Activated gamma-delta T cell (primary cell): ENCODE data around the gene LCLAT1.

Experiments used
- DNase-seq: peaks from one replicate; lab custom pipeline; 2025; lab: John Stamatoyannopoulos, UW

Gene LCLAT1

DNA sequence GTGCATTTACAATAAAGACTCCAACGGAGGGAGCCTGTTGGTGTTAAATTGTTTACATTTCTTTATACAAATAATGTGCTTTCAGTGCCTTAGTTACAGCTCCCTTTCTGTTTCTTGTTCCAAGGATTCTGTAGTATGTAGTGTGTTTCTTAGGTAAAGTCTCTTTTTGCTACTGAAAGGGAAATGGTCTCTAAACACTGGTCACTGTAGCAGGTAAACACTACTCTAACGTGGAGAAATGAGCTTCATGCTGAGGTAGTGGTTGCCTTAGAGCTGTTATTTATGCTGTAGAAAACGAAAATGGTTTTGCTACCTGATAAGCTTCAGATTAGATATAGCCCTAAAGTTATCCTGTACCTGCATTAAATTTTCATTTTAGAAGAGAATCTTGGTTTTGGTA is 196.6 kb downstream of the LCLAT1 start:
- DNase-seq, result no peak

DNA sequence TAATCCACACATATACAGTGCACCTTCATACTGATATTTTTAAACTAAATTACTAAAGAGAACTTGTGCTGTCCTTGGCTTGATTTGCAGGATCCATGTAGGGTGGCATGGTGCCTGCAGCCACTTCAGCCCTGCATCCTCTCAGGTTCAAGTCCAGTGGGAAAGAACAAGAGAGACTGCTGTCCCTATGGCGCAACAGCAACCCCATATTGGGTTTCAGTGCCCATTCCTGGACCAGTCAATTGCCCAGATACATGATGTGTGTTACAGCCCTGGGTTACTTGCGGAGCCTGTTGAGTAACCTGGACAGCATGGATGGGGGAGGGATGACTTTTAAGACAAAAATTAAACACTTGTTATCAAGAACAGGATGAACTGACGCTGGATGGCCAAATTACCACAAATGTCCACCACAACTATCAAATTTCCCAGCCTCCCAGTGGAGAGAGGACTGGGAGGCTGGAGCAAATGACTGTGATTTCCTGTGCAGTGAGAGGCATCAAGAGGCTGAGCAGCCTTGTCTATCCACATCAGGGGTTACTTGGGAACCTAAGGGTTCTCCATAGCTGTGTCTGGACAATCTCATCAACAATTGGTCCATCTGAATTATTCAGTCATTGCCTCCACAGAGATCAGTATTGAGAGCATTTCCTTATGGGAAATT is 198.2 kb downstream of the LCLAT1 start:
- no peak for DNase-seq

DNA sequence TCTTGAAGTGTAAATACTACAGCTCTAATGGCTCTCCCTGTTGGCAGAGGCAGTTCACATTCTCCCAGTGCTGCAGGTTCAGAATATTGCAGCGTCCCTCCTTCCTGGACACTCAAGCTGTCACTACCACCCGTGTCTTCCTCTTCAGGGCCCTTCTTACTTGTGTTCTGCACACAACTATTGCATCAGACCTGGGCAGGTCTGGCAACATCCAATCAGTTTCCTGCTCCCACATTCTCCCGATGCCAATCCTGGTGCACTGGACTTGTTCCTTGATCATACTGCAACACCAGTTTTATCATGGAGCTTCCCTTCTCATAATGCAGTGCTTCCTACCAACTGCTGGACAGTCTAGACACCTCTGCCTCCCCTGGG is 198.7 kb downstream of the LCLAT1 start:
- no peak for DNase-seq

DNA sequence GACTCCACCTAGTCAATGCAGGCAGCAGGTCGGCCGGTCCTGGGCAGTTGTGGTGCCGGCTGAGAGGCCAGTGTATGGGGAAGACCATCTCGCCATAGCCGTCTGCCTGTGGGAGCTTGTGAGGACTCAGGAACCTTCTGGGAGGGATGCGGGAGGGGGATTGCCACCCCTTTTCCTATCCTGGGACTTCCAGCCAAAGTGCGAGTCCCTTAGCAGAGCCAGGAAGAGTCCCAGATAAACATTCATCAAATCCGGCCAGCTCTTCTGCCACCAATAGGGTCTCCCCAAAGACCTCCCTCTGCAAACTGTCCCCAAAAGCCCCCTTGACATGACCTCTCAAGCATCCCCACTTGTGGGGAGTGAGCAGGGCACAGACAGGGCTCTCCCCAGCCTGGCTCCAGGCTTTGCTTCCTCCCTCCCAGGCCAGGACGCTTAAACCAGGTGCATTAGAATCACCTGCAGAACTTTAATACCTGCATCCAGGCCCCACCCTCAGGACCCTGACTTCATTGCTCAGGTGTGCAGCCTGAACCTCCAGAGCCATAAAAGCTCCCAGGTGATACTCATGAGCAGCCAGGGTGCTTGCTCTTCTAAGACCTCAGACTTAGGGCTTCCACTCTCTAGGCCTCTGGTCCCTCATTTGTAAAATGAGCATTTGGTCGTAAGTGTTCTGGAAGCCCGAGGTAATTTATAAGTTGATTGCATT is 200.9 kb downstream of the LCLAT1 start:
- no peak for DNase-seq

DNA sequence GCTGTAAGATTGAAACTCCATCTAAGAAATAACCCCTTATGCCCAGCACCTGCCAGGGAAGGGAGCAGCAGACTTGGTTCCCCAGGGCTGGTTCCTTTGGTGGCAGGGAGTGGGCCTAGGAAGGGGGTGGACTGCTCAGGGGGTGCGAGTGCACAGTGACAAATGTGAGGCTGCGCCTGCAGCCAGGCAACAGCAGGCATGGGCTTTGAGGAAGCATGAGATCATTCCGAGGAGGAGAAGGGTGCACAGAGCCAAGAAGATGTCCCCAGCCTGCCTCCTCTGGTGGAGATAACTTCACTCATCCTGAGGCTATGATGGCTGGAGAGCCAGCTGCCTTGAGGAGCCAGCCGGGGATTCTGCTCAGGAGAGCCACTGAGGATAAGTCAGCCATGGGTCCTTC is 202.2 kb downstream of the LCLAT1 start:
- no peak for DNase-seq

DNA sequence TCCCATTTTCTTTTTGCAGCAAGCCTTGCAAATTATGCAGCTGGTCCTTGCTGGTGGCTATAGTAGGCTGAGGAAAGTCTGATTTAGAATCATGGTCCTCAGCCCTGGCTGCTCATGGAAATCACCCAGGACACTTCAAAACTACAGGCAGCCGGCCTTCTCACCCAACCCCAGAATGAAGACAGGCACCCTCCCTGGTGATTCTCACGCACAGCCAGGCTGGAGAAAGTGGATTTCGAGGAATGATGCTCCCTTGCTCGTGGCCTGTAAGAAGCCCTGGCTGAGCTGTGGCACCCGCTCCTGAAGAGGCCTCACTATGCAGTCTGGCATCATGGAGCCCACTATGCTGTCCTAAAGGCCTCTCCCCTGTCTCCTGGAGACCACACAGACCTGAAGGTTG is 202.8 kb downstream of the LCLAT1 start:
- DNase-seq, result no peak

DNA sequence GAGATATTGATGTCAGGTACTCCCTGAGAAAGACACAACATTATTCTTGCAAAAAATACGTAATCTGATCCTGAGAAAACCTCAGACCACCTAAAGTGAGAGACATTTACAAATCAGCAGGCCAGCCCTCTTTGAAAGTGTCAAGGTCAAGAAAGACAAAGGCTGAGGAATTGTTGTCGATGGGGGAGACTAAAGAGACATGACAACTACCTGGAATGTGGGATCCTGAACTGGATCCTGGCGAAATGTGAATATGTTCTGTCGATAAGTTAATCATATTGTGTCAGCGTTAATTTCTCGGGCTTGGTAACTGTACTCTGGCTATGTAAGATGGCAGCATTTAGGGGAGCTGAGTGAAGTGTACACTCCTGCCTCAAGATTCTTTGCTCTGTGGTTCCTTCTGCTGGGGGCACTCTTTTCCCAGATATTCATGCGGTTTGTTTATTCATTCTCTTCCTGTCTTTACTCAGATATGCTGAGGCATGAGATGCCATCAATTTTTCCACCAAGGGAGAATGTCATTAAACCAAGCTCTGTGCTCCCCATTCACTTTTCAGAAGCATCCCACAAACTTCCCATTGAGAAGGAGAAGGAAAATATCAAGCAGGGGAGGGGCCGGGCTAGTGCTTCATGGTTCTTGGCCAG is 205.3 kb downstream of the LCLAT1 start:
- no peak for DNase-seq

DNA sequence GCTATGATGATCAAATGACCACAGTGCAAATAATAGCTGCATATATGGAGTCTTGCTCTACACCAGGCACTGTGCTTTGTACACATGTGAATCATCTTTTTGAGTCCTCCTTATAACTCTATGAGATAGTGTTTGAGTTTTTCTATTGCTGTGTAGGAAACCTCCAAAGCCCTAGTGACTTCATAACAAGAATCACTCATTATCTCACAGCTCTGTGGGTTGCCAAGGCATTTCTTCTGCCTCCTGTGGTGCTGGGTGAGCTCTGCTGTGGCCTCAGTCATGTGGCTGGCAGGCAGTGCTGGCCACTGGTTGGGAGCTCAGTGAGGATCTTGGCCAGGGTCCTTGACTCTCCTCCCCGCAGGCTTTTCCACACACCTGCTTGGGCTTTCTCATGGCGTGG is 206.8 kb downstream of the LCLAT1 start:
- DNase-seq, result no peak

DNA sequence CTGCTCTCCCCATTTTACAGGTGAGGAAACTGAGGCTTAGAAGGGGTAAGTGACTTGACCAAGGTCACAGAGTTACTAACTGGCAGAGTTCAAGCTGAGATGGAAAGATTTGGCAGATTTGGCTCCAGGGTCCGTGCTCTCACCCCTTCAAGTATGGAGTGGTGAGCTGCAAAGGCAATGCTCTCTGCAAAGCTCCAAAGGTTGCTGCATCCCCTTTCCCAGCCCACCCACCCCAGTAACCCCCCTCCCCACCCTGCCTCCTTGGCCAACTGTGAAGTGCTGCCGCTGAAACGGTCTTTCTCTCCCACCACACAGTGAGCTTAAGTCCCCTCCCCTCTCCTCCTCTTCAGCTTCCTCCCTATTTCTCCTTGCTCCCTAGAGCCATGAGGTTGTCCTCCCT is 207.4 kb downstream of the LCLAT1 start:
- no peak for DNase-seq

DNA sequence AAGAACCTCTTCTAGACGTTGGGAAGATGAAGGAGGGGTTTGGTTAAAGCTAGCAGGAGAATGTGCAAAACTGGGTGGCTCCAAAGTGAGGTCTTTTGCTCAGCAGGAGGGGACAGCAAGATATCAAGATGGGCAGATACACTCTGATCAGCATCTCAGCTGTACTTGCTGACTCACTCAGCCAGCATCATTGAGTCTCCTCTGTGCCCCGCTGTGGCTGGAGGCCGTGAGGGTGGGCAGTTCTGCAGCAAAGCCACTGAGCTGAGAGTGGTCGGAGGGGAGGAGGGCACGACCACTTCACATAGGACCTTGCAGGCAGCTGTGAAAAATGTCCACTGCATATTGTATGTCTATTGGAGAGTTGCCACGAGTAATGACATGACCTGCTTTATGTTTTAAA is 208.2 kb downstream of the LCLAT1 start:
- no peak for DNase-seq

DNA sequence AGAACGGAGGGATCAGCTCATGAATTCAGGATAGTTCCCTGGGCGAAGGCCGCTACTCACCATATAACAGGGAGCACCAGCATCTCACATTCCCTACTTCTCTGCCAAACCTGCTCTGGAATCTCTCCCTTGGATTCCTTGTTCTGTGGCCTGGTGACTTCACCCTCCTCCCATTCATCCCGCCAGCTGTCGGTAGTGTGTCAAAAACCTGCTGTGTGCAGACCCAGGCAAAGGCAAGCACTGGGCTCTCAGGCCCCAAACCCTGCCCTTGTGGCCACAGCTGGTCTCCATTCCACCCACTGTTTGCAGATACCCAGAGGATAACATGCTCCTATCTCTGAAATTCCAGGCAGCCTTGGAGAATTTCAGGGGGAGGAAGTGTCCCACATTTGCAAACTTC is 208.6 kb downstream of the LCLAT1 start:
- DNase-seq, result no peak

DNA sequence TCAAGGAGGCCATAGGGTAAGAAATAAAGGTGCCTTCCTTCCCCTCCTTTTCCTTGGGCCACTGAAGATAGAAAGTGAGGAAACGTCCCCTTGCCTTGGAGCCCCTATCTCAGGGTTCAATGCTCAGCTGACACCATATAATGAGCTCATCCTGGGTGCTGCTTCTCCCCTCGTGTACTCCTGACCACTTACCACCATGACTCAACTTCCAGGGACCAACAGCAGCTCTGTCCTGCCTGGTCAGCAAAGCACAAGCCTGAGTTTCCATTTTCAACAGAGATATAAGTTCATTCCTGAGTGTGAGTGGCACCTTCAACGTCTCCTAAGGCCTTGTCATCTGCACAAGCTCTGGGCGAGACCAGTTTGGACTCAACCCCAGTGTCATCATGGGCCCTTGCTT is 209.0 kb downstream of the LCLAT1 start:
- no peak for DNase-seq

DNA sequence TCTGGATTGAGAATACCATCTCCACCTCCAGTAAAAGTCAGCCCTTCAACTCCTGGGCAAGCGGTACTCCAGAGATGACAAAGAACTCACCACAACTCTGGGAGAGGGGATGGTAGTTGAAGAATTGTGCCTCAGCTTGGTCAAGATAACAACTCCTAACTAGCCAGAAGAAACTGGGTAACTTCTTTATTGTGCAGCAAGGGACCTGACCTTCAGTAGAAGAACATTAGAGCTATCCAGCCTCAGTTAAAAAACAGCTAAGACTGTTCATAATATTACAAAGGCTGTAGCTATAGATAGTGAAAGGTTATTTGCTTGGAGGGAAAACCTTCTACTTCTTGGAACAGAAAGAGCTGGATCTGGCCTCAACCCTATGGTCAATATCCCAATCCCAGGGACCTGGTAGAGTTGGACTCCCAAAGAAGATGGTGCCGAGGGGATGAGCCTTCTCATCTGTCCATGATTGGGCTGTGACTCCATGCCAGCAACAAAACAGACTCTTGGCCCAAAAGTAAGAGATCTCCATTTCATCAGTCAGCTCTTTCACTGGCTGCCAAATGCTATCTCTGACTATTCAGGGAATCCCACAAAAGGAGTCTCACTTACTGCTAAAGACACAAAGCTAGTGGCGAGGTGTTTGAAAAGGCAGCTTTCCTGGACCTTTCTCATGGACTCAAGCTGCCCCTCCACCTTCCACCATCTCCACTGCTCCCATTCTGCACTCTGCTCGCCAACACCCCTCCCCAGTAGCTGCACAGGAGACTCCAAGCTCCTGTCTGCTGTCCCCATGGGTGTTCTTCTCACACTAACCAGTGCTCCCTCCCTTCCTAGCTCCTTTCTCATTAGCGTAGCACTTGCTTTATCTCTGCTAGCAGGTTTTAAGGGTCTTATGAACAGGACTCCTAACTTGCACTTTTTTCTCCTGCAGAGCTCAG is 214.4 kb downstream of the LCLAT1 start:
- DNase-seq, result no peak

DNA sequence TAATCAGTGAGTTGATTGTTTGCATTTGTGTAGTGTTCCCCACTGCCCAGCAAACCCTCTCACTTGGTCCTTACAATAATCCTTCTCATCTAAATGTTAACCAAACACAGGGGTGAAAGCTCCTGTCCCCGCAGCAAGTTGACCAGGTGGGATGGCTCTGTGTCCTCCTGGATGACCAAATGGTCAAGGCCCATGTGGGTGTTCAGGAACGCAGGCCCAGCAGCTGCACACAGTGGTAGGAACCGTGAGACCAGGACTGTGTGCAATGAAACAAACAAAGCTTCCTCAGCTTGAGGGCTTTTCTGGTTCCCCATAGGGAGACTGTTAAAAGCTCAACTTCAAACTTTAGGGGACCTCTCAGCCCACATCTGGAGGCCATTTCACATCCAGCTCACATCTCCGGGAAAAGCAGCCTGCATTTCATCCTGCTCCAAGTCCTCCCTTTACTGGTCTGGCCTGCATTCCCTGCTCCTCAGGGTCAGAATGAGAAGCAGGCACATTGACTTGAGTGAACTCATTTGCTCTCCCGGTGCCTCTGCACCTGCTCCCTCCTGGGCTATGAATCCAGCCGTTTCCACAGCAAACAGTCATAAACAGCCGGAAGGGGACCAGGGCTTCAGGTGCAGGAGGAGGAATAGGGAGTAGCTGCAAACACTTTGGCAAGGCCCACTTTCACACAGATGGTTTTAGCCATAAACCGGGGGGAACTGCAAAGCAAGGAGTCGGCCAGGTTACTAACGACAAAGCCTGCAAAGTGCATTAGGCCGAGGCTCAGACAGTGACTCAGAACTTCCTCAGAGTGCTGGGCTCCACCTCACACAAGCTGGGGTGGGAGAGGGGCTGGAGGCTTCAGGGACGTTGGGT is 215.5 kb downstream of the LCLAT1 start:
- no peak for DNase-seq

DNA sequence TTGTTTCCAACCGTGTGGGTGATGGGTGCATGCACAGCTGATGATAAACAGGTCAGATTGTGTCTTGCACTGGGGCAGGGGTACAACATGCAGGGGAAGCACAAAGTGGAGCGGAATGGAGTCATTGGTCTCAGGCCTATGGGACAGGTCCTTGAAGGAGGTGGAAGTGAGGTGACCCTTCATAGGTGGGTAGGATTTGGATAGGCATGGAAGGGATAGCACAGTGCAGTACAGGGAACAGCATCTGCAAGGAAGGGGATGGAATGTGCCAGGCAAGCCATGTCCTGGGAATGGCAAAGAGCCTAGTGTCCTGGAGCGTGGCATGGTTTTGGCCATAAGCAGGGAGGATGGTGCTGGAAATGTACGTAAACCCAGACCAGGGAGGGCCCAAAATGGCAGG is 216.3 kb downstream of the LCLAT1 start:
- no peak for DNase-seq

DNA sequence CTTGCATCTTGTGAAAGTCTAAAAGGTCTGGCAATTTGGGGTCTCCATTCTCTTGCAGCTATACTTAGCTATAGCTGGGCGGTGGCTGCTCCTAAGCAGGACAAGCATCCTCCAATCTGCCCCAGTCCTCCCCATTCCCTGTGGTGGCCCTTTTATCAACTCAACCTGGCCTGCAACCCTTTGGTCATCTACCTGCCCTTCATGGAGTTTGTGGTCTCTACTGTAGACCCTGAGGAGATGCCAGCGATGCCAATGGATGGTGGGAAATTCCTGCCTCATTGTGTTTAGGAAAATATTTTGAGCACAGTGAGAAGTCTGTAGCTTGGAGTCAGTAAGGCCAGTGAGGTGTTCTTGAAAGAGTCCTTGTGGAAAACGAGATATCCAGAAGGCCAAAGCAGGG is 216.8 kb downstream of the LCLAT1 start:
- no peak for DNase-seq

DNA sequence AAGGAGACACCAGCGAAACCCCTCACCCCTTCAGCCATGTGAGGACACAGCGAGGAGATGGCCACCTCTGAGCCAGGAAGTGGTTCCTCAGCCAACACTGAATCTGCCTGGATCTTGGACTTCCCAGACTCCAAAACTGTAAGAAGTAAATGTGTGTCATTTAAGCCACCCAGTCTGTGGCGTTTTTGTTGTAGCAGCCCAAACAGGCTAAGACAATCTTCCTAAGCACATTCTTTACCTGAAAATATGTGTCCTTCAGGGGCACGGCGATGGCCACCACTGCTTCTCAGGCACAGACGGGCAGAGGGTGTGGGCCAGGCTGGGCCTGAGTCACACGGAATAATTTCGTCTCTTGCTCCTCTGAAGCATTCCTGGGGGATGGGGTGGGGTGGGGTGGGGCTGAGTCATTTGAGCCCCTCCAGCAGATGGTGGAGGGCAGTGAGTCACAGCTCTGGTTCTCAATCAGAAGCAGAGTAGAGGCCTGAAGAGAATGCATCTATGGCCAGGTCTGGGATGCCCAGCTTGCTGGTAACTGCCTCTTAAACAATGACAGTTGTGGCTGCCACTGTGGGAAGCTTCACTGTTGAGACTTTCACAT is 217.8 kb downstream of the LCLAT1 start:
- no peak for DNase-seq

DNA sequence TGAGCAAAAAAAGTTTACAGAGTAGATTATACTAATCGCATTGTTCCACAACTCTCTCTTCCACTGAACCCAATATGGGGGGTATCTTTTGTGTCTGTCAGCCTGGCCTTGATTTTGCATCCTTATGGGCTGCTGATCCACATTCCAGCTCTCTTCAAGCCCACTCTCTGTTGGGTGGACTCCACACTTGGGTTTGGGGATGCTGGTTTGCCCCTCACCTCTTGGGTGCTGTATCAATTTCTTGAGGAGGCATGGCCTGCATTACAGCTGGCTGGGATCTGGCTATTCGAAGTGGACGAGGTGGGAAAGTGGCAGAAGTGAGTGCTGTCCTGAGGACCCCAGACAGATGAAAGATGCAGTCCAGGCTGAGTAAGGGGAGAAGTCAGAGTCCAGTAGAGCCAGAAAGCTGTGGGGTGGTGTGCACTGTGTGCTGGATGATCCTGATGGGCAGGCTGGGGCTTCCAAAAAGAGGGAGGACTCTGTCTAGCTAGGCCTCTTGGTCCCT is 218.8 kb downstream of the LCLAT1 start:
- no peak for DNase-seq

DNA sequence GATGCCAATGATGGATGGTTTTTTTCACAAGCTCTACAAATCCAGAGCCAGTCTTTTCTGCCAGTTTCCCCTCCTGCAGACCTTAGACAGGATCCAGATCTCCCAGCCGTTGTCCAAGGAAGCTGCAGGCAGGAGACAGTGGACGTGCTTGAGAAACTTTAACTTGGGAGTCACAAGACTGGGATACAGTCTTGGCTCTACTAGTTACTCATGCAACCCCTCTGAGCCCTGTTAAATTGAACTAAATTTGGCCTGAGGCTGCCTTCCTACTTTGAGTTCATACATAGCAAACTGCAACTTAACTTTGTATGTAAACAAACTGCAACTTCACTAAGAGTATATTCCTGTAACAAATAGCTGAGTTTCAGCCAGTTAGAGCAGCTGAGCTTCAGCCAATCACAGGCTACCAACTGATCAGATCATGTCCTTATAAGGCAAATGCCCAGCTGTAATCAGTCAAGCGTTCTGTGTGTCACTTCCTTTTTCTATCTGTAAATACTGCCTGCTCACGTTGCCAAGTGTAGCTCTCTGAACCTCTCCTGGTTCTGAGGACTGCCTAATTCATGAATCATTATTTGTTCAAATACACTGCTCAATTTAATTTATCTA is 219.3 kb downstream of the LCLAT1 start:
- no peak for DNase-seq

DNA sequence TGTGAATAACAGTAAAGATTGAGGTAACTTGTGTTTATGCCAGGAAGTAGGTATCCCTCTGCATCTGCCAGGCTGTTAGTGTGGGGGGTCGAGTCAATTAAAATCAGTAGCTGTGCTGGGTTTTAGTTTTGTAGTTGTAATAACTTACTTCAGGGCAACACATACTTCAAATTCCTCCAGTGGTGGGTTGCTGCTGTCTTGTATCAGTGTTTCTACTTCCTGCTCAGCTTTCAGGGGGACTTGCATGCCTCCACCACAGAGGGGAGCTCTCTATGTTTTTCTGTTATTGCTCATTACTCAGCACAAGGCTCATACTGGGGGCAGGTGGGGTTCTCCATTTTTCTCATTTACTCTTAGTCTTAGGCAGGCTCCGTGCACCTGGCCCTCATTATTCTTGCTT is 223.4 kb downstream of the LCLAT1 start:
- DNase-seq, result no peak
